ENCODE results near the gene ZSCAN10.
A peak's percentile ranks its signal among the peaks of the same experiment; 100 is the strongest.
"Not testable (repeated sequence)": the region's sequence is repeated elsewhere in the genome, so short reads cannot be mapped to it uniquely, and the experiment has no call there.

Gene ZSCAN10

DNA sequence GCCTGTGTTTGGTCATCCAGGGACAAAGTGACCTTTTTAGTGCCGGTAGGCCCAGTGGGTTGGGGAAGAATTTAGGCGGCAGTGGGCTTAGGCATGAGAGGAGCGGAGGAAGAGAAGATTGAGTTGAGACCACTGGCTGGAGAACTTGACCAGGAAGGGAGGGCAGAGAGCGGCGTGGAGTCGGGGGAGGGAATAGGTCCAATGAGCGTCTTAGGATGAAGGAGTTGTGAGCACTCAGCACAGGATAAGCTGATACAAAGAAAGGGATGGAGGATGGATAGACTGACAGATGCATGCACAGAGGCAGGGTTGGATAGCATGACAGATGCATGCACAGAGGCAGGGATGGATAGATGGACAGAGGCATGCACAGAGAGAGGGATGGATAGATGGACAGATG, 25.6 kb downstream of the ZSCAN10 start:
- H3K79me2 ChIP-seq (ENCODE audit: insufficient read depth, low read length): peaks cover 9% of the 10 kb centered on the region; the same call in 1 of the 2 replicates
- no peaks in the 10 kb centered on the region for H3K9me3 ChIP-seq (ENCODE audit: insufficient read depth, low read depth, low read length)
- peak overlapping the region; percentile 91 for H3K4me3 ChIP-seq (ENCODE audit: low read length, poor library complexity, severe bottlenecking)
- H4K20me1 ChIP-seq (ENCODE audit: insufficient read depth, low read length, poor library complexity, severe bottlenecking): no peaks in the 10 kb centered on the region
- H3K4me2 ChIP-seq (ENCODE audit: low read depth, low read length, poor library complexity, severe bottlenecking): peak overlapping the region; percentile 91
- peak overlapping the region; percentile 100 for H3K9ac ChIP-seq (ENCODE audit: low read depth, low read length, poor library complexity, severe bottlenecking)
- H3K4me1 ChIP-seq (ENCODE audit: insufficient read depth, low read length, poor library complexity, severe bottlenecking): peaks cover 53% of the 10 kb centered on the region
- TF ChIP-seq EZH2phosphoT487 (IDR thresholded peaks at IDR 0.05; ENCODE audit: borderline replicate concordance): no peak
- TF ChIP-seq, protein P1, sequence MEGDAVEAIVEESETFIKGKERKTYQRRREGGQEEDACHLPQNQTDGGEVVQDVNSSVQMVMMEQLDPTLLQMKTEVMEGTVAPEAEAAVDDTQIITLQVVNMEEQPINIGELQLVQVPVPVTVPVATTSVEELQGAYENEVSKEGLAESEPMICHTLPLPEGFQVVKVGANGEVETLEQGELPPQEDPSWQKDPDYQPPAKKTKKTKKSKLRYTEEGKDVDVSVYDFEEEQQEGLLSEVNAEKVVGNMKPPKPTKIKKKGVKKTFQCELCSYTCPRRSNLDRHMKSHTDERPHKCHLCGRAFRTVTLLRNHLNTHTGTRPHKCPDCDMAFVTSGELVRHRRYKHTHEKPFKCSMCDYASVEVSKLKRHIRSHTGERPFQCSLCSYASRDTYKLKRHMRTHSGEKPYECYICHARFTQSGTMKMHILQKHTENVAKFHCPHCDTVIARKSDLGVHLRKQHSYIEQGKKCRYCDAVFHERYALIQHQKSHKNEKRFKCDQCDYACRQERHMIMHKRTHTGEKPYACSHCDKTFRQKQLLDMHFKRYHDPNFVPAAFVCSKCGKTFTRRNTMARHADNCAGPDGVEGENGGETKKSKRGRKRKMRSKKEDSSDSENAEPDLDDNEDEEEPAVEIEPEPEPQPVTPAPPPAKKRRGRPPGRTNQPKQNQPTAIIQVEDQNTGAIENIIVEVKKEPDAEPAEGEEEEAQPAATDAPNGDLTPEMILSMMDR (conservative IDR thresholded peaks at IDR 0.05; ENCODE audit: low read length): no peak
- H3K9me2 ChIP-seq (replicated peaks; ENCODE audit: low read depth, low read length): no peaks in the 10 kb centered on the region
- no peak overlapping the region for H2AFZ ChIP-seq (ENCODE audit: low read length)
- peaks cover 14% of the 10 kb centered on the region for H3F3A ChIP-seq (ENCODE audit: low read depth)
- no peaks in the 10 kb centered on the region for H3K36me3 ChIP-seq (ENCODE audit: insufficient read depth, low read length)
- no peaks in the 10 kb centered on the region for H3K27me3 ChIP-seq (ENCODE audit: insufficient read depth, low read length, poor library complexity, severe bottlenecking)

DNA sequence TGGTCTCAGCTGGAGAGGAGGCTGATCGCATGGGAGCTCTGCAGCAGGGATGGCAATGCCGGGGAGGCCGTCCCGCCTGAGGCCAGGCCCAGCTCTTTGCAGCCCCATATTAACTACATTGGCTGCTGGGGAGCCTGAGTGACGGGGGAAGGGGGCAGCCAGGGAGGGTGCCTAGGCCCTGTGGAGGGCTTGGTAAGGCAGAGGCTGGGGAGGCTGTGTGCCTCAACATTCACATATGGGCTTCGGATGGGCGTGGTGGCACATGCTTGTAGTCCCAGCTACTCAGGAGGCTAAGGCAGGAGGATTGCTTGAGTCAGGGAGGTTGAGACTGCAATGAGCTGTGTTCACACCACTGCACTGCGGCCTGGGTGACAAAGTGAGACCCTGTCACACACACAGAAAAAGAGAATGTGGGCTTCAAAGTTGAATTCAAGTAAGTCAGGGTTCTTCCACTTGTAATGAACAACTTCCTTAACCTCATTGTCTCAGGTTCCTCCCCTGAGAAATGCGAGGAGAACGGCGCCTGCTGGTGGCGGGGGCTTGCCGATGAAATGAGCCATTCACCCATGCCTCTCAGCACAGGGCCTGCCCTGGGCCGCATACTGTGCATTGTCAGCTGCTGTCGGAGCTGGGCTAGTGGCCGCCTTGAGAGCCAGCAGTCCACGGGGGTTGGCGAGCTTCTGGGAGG, 26.4 kb downstream of the ZSCAN10 start:
- not testable (repeated sequence) for H4K20me1 ChIP-seq (ENCODE audit: insufficient read depth, low read length, poor library complexity, severe bottlenecking); H3K4me3 ChIP-seq (ENCODE audit: low read length, poor library complexity, severe bottlenecking); H3K27me3 ChIP-seq (ENCODE audit: insufficient read depth, low read length, poor library complexity, severe bottlenecking); H3K4me2 ChIP-seq (ENCODE audit: low read depth, low read length, poor library complexity, severe bottlenecking); H3K36me3 ChIP-seq (ENCODE audit: insufficient read depth, low read length); H3K9me2 ChIP-seq (replicated peaks; ENCODE audit: low read depth, low read length); H3K9me3 ChIP-seq (ENCODE audit: insufficient read depth, low read depth, low read length); H2AFZ ChIP-seq (ENCODE audit: low read length)
- Histone ChIP-seq H3K9ac (ENCODE audit: low read depth, low read length, poor library complexity, severe bottlenecking) (peak overlapping the region; percentile 100), H3K79me2 (ENCODE audit: insufficient read depth, low read length) (peaks cover 16% of the 10 kb centered on the region; the same call in 1 of the 2 replicates), H3K4me1 (ENCODE audit: insufficient read depth, low read length, poor library complexity, severe bottlenecking) (peaks cover 47% of the 10 kb centered on the region), H3F3A (ENCODE audit: low read depth) (peaks cover 14% of the 10 kb centered on the region)
- TF ChIP-seq, protein P1 (conservative IDR thresholded peaks at IDR 0.05; ENCODE audit: low read length): peak; percentile 31

DNA sequence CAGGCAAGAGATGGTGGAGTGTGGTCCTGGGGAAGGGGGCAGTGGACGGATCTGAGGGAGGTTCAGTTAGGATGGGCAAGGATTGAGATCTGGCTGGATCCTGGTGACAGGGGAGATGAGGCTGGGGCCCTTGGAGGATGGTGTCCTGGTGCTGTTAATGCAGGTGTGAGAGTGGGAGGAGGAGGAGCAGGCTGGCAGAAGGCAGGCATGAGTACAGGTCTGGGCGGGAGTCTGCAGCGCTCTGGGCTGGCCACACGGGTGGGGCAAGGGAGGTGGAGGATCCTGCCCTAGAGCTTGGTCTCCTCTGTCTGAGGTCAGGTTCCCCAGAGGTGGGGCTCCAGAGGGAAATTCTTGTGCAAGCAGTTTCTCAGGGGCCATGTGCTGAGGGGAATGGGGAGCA, 26.9 kb downstream of the ZSCAN10 start:
- peaks cover 42% of the 10 kb centered on the region for H3K4me1 ChIP-seq (ENCODE audit: insufficient read depth, low read length, poor library complexity, severe bottlenecking)
- H3K36me3 ChIP-seq (ENCODE audit: insufficient read depth, low read length); H3K9me2 ChIP-seq (replicated peaks; ENCODE audit: low read depth, low read length); H3K9me3 ChIP-seq (ENCODE audit: insufficient read depth, low read depth, low read length); H3K4me3 ChIP-seq (ENCODE audit: low read length, poor library complexity, severe bottlenecking); H2AFZ ChIP-seq (ENCODE audit: low read length); H3K4me2 ChIP-seq (ENCODE audit: low read depth, low read length, poor library complexity, severe bottlenecking); H3K27me3 ChIP-seq (ENCODE audit: insufficient read depth, low read length, poor library complexity, severe bottlenecking); H4K20me1 ChIP-seq (ENCODE audit: insufficient read depth, low read length, poor library complexity, severe bottlenecking); H3F3A ChIP-seq (ENCODE audit: low read depth): not testable (repeated sequence)
- H3K9ac ChIP-seq (ENCODE audit: low read depth, low read length, poor library complexity, severe bottlenecking): peak overlapping the region; percentile 32
- H3K79me2 ChIP-seq (ENCODE audit: insufficient read depth, low read length): peaks cover 22% of the 10 kb centered on the region; the same call in 1 of the 2 replicates

DNA sequence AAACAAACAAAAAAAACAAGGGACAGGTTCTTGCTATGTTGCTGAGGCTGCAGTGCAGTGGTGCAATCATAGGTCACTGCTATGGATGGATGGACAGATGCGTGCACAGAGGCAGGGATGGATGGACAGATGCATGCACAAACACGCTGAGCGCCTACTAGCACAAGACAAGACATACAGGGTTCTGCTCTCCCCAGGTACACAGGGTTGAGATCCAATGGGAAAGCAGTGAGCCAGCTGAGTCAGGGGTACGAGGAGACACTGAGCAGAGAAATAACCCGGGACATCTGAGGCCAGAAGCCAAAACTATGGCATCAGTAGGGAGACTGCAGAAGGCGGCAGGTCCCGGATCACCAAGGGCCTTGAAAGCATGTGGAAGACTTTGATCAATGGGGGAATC, 27.4 kb downstream of the ZSCAN10 start:
- Histone ChIP-seq H3K9me2 (replicated peaks; ENCODE audit: low read depth, low read length) (no peaks in the 10 kb centered on the region), H2AFZ (ENCODE audit: low read length) (no peak overlapping the region), H3F3A (ENCODE audit: low read depth) (peaks cover 10% of the 10 kb centered on the region), H4K20me1 (ENCODE audit: insufficient read depth, low read length, poor library complexity, severe bottlenecking) (peaks cover 12% of the 10 kb centered on the region), H3K4me3 (ENCODE audit: low read length, poor library complexity, severe bottlenecking) (no peak overlapping the region), H3K79me2 (ENCODE audit: insufficient read depth, low read length) (peaks cover 26% of the 10 kb centered on the region), H3K9ac (ENCODE audit: low read depth, low read length, poor library complexity, severe bottlenecking) (peak overlapping the region; percentile 32), H3K36me3 (ENCODE audit: insufficient read depth, low read length) (no peaks in the 10 kb centered on the region), H3K4me1 (ENCODE audit: insufficient read depth, low read length, poor library complexity, severe bottlenecking) (peaks cover 41% of the 10 kb centered on the region), H3K9me3 (ENCODE audit: insufficient read depth, low read depth, low read length) (no peaks in the 10 kb centered on the region), H3K4me2 (ENCODE audit: low read depth, low read length, poor library complexity, severe bottlenecking) (no peak overlapping the region), H3K27me3 (ENCODE audit: insufficient read depth, low read length, poor library complexity, severe bottlenecking) (no peaks in the 10 kb centered on the region)
- no peak for TF ChIP-seq EZH2phosphoT487 (IDR thresholded peaks at IDR 0.05; ENCODE audit: borderline replicate concordance)
- TF ChIP-seq, protein P1 (conservative IDR thresholded peaks at IDR 0.05; ENCODE audit: low read length): no peak

All from Loucy (cell line).